NCI-H2107 (cell line): ENCODE data around the gene SLC6A16.
"Not testable (repeated sequence)": the region's sequence is repeated elsewhere in the genome, so short reads cannot be mapped to it uniquely, and the experiment has no call there.

Experiments
- DNase-seq: peaks from one replicate; lab custom pipeline; 2025; lab: John Stamatoyannopoulos, UW

Gene SLC6A16

GRCh38 chr19:49331187-49331586 is 6.2 kb upstream of the SLC6A16 start:
- DNase-seq: not testable (repeated sequence)

- DNase-seq: no peak
These were observed 3.8 kb upstream of the SLC6A16 start for GRCh38 chr19:49328741-49329140.

GRCh38 chr19:49327878-49328544 is 3.0 kb upstream of the SLC6A16 start:
- DNase-seq: no peak

DNA sequence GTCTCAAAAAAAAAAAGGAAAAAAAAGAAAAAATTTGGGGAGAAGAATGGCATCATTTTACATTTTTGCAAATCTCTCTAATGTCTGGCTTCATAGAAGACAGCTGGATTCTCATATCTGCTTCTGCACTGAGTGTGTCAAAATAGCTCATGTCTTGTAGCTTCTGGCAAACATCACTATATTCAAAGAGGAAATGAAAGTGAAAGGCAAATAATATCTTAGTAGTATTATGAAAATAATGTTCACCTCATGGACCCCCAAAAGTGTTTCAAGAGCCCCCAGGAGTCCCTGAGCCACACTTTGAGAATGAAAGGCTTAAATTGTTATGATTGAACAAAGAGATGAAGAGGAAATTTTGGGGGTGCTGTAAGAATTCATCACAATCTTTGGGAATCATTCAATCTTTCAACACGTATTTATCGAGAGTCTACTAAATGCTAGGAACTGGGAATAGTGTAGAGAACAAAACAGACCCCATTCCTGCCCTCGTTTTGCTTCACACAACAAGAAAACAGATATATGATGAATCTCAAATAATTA is 1.2 kb upstream of the SLC6A16 start:
- DNase-seq: no peak

DNA sequence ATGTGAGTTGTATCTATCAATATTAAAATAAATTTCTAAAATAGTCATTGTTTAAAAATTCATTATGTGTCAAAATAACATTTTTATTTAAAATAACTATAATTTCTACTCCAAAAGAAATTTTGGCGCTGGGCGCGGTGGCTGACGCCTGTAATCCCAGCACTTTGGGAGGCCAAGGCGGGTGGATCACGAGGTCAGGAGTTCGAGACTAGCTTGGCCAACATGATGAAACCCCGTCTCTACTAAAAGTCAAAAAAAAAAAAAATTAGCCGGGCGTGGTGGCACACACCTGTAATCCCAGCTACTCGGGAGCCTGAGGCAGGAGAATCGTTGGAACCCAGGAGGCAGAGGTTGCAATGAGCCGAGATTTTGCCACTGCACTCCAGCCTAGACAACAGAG is 765 bp upstream of the SLC6A16 start:
- not testable (repeated sequence) for DNase-seq

DNA sequence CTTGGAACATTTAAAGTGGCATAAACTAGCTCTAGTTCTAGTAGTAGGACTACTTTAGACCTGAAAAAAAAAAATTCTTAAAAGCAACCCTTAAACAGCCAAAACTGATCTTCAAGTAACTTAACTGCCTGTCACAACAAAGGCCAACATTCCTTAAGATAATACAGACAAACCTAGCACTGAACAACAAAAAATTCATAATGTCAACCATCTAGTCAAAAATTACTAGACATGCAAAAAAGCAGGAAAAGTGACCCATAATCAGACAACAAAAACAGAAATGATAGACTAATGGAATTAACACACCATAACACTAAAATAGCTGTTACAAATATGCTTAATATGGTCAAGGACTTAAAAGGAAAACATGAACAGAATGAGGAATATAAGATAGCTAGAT is 6.7 kb downstream of the SLC6A16 start:
- no peak for DNase-seq

GRCh38 chr19:49316284-49316683 is 8.7 kb downstream of the SLC6A16 start:
- DNase-seq: no peak

DNA sequence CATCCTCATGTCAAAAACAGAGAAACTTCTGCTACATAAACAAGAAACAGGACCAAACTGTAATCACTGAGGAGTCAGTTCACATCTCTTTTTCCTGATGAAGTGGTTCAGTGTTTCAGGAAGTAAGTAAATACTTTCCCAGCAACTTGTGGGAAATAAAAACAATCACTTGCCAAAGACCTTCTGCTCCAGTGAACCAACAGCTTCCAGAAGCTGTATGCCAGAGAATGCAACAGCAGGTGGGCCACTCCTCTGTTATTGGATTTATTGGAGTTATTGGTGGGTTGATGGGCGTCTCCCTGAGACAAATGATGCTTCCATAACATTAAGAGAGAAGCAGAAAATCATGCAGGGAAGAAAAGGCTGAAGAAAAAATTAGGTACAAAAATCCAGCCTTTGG is 9.9 kb downstream of the SLC6A16 start:
- no peak for DNase-seq

DNA sequence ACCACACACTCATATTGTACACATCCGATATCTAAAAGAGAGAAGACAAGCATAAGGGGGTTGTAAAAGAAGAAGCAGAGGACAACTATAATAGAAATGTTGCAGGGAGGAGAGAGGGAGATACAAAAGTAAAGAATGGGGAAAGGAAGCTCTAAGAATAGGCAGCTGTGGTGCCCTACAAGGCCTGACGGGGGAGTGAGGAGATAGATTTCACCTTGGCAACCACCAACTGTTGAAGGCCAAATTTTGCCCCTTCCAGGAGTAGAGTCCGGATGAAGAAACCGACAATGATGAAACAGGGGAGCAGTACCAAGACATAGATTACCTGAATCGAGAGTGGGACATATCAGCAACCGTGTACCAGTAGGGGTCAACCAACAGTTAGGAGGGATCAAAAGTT is 15.9 kb downstream of the SLC6A16 start:
- no peak for DNase-seq

DNA sequence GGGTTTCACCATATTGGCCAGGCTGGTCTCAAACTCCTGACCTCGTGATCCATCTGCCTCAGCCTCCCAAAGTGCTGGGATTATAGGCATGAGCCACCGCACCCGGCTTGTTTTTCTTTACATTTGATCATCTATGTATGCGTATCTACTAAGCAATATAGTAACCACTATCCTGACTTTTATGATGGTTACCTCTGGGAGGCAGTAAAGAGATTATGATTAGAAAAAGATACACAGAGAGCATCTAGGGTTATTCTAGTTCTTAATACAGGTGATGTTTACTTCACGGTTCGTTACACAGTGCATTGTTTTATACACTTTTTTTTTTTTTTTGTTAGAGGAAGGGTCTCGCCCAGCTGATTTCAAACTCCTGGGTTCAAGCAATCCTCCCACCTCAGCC is 18.3 kb downstream of the SLC6A16 start:
- not testable (repeated sequence) for DNase-seq

GRCh38 chr19:49301866-49302252 is 23.1 kb downstream of the SLC6A16 start:
- DNase-seq: no peak

- DNase-seq: no peak
These were observed 23.7 kb downstream of the SLC6A16 start for GRCh38 chr19:49301165-49301865.

DNA sequence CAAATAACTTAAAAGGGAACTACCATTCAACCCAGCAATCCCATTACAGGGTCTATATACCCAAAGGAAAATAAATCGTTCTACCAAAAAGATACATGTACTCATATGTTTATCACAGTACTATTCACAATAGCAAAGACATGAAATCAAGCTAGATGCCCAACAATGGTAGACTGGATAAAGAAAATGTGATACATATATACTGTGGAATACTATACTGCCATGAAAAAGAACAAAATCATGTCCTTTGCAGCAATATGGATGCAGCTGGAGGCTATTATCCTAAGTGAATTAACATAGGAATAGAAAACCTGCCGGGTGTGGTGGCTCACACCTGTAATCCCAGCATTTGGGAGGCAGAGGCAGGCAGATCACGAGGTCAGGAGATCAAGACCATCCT is 26.3 kb downstream of the SLC6A16 start:
- not testable (repeated sequence) for DNase-seq

DNA sequence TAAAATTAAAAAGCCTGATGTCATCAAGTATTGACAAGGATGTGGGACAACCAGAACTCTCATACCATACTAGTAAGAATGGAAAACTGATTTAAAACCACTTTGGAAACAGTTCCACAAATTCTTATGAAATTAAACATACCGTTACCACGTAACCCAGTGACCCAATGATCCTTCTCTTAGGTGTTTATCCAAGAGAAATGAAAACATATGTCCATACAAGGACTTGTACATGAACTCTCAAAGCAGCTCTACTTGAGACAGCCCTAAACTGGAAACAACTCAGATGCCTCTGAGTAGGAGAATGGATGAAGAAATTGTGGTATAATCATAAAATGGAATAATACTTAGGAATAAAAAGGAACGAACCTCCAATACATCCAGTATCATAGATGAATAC is 27.6 kb downstream of the SLC6A16 start:
- DNase-seq: no peak

DNA sequence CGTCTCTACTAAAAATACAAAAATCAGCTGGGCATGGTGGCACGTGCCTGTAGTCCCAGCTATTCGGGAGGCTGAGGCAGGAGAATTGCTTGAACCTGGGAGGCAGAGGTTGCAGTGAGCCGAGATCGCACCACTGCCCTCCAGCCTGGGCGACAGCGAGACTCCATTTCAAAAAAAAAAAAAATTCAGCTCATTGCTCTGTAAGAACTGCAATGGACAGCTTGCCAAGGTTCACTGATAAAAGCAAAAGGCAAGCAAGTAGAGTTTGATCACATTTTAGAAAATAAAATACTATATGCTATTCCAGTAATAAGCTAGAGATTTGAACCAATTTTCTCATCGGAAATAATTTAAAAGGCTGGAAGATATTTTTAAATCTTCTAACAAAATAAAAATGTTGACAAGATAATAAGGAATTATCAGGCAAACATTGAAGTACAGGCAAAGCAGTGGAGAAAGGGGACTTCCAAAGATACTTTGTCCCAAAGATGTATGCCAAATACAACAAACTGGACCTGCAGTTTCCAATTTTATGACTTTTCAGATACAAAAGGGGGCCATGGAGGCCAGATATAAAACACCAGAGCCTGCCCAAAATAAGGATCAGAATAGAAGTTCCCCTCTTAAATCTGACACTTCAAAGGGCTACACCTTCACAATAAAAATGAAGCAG is 29.6 kb downstream of the SLC6A16 start:
- DNase-seq: no peak

DNA sequence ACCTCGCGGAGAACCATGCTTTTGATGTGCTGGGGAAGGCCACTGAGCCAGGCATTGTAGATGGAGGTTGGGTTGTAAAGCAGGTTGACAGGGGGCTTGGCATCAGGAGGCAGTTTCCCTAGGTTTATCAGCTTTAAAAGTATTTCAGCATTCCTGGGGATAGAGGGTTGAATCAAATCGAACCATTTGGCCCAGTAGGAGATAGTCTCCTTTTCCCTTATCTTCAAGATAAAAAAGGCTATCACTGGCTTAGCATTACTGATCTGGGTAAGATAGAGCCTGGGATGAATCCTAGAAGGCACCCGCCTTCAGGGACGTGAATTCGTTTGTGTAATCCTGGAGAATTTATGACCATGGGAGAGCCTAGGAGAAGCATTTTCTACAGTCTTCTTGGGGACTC is 30.6 kb downstream of the SLC6A16 start:
- DNase-seq: no peak

- no peak for DNase-seq
These were observed 34.5 kb downstream of the SLC6A16 start for GRCh38 chr19:49290517-49290916.

- DNase-seq: not testable (repeated sequence)
These were observed 35.7 kb downstream of the SLC6A16 start for GRCh38 chr19:49289286-49289685.

DNA sequence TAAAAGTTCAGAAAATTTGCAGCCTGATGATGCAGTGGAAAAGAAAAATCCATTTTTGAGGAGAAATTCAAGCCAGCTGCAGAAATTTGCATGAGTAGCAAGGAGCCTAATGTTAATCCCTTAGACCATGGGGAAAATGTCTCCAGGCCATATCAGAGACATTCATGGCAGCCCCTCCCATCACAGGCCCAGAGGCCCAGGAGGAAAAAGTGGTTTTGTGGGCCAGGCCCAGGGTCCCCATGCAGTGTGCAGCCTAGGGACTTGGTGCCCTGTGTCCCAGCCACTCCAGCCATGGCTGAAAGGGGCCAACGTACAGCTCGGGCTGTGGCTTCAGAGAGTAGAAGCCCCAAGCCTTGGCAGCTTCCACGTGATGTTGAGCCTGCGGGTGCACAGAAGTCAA is 36.8 kb downstream of the SLC6A16 start:
- not testable (repeated sequence) for DNase-seq

DNA sequence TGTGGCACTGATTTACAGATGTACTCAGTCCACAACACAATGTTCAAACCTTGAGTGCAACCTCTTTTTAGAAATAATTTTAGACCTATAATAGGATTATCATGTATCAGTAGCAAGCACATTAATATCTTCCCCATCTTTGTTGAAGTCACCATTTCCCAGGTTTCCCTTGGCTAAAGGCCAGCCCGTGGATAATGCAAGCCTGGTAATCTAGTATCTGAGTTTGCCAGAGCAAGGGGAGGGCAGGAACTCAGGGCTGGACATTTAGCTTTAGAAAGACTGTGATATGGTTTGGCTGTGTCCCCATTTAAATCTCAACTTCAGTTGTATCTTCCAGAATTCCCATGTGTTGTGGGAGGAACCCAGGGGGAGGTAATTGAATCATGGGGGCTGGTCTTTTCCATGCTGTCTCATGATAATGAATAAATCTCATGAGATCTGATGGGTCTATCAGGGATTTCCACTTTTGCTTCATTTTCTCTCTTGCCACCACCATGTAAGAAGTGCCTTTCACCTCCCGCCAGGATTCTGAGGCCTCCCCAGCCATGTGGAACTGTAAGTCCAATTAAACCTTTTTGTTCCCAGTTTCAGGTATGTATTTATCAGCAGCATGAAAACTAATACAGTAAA is 37.7 kb downstream of the SLC6A16 start:
- DNase-seq: no peak

DNA sequence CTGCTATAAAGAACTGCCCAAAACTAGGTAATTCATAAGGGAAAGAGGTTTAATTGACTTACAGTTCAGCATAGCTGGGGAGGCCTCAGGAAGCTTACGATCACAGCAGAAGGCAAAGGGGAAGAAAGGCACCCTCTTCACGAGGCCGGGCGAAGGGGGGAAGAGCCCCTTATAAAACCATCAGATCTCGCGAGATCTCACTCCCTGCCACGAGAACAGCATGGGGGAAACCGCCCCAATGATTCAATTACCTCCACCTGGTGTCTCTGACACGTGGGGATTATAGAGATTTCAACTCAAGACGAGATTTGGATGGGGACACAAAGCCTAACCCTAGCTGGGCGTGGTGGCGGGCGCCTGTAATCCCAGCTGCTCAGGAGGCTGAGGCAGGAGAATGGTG is 42.8 kb downstream of the SLC6A16 start:
- DNase-seq: no peak

GRCh38 chr19:49272204-49272603 is 52.8 kb downstream of the SLC6A16 start:
- DNase-seq: no peak
